IMR-90 (cell line): ENCODE measurements around the gene PLN. TPM values are rescaled to one million over a fixed set of nuclear protein-coding genes. Genes with fewer than 3 reads are reported as not detected.

ENCODE experiments used
- BHLHE40 ChIP-seq: fragments of 150-350 bp; IDR thresholded peaks from 2 replicates; pipeline ENCODE4 v1.6.1; 2016; ENCODE audit warnings: mild to moderate bottlenecking, low read depth, low read length
- CTCF ChIP-seq: conservative IDR thresholded peaks from 2 replicates; pipeline ENCODE4 v1.5.1; 2012; ENCODE audit warnings: mild to moderate bottlenecking, low read depth, low read length, improper control_type of control experiment
- MXI1 ChIP-seq: IDR thresholded peaks from 2 replicates; pipeline ENCODE4 v1.6.1; 2012; ENCODE audit warnings: low read depth, mild to moderate bottlenecking, low read length, moderate library complexity, borderline replicate concordance
- NFE2L2 ChIP-seq: fragments of 150-350 bp; IDR thresholded peaks from 2 replicates; pipeline ENCODE4 v1.6.1; 2016; ENCODE audit warnings: low read depth, mild to moderate bottlenecking, low read length
- polyA plus RNA-seq, 3 experiments: library from polyadenylated mRNA; depleted of rRNA; stranded (reverse); fragments of >200 nt; gene quantifications; 2 replicates each; pipeline ENCODE4 v1.2.3, GENCODE V29; 2012; ENCODE audit warnings: low replicate concordance in 1 of 3
- total RNA-seq: library from RNA; depleted of rRNA; stranded (reverse); fragments of >200 nt; gene quantifications from 2 replicates; pipeline ENCODE4 v1.2.3, GENCODE V29; 2012
- TF ChIP-seq, protein P1 (sequence below): fragments of 150-350 bp; IDR thresholded peaks from 2 replicates; pipeline ENCODE4 v1.6.1; 2016; ENCODE audit warnings: low read depth, mild to moderate bottlenecking, low read length, moderate library complexity, borderline replicate concordance

The PLN gene
- total and polyA plus RNA-seq, 2 of the 4 experiments (the other 2 are of a cell fraction), result under 0.01 TPM; not detected in 1

GRCh38 chr6:118553132-118553531 lies 5.0 kb downstream of the PLN start (continued):
- no peak for TF ChIP-seq CTCF
- TF ChIP-seq NFE2L2, result no peak
- TF ChIP-seq MXI1, result no peak
- TF ChIP-seq, protein P1, sequence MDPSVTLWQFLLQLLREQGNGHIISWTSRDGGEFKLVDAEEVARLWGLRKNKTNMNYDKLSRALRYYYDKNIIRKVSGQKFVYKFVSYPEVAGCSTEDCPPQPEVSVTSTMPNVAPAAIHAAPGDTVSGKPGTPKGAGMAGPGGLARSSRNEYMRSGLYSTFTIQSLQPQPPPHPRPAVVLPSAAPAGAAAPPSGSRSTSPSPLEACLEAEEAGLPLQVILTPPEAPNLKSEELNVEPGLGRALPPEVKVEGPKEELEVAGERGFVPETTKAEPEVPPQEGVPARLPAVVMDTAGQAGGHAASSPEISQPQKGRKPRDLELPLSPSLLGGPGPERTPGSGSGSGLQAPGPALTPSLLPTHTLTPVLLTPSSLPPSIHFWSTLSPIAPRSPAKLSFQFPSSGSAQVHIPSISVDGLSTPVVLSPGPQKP, result no peak
- no peak for TF ChIP-seq BHLHE40
